ENCODE results near the gene TBL1X. TPM values are rescaled to one million over a fixed set of nuclear protein-coding genes. Genes with fewer than 3 reads are reported as not detected.

The TBL1X gene
- total RNA-seq, 1 donor from 2014 or later = 5.3 TPM

- no peak for DNase-seq (ENCODE audit: low read depth in 2 of 2)
Measured at GRCh38 chrX:9578083-9578779, 113.4 kb downstream of the TBL1X start.

DNA sequence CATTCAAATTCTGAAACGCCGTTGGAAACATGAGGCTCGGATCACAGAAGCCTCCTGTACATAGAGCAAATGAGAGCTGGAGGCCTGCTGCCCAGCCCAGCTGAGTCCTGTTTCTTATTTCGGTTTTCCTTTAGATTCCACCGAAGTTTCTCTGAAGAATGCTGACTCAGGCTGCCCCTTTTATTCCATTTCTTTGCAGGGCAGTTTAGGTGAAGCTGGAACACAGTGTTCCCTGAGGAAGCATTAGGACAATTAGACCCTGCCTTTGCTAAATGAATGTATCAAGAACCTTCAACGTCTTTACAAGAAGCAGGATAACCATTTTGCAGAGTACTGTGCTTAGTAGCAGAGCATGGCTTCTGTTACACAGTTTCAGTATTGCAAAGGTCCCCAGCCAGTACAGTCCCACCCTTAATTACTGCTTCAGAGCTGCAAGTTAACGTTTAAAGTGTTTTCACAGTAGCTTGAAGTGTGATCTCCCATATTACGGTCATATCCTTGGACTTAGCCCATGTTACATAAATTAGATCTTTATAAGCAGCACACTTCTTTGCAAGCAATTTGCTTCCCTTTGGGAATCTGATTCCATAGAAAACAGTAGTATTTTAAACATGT is 117.0 kb downstream of the TBL1X start:
- DNase-seq (ENCODE audit: low read depth in 2 of 2) = no peak

DNA sequence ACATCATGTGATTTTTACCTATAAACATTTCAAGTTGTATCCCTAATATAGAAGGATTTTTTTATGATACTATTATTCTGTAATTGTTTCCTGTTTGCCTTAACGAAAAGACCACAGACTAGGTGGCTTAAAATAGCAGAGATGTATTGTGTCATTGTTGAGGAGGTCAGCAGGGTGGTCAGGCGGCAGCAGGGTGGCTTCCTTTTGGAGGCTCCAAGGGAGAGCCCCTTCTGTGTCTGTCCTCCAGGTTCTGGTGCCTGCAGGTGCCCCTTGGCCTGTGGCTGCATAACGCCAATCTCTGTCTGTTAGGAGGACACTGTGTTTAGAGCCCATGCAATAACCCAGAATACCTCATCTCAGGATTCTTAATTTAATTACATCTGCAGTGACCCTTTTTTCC is 118.1 kb downstream of the TBL1X start:
- peak in 1 of 2 donors; percentile 28 for DNase-seq (ENCODE audit: low read depth in 2 of 2)

- DNase-seq (ENCODE audit: low read depth in 2 of 2) = no peak
Measured at GRCh38 chrX:9586992-9587392, 122.1 kb downstream of the TBL1X start.

DNA sequence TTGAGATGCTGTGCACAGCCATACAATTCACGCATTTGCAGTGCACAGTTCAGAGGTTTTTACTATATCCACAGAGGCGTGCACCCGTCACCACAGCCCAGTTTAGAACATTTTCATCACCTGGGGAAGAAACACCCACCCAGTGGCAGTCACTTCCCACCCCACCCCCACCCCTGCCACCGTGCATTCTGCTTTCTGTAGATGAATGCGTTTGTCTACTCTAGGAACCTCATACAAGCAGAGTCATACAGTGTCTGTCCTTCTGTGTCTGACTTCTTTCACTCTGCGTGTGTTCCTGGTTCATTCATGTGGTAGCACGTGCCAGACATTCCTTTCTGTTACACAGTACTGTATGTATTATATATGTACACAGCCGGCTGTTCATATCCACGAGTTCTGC is 122.8 kb downstream of the TBL1X start:
- DNase-seq (ENCODE audit: low read depth in 2 of 2) = no peak

DNA sequence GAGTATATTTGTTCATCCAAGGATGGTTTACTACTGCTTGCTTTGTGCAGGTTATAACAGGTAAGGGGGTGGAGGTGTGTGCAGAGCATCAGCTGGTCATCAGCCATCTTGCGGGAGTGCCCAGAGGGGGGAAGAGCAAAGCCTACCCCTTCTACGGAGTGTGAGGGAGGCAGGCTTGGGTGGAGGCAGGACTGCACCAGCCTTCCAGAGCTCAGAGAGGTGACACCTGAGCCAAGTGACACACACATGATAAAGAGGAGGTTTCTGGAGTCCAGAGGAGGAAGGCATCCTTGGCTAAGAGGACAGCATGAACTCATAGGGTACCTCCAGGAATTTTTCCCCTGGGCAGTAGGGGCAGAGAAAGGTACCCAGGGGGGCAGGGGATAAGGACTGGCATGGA is 126.6 kb downstream of the TBL1X start:
- no peak for DNase-seq (ENCODE audit: low read depth in 2 of 2)

DNA sequence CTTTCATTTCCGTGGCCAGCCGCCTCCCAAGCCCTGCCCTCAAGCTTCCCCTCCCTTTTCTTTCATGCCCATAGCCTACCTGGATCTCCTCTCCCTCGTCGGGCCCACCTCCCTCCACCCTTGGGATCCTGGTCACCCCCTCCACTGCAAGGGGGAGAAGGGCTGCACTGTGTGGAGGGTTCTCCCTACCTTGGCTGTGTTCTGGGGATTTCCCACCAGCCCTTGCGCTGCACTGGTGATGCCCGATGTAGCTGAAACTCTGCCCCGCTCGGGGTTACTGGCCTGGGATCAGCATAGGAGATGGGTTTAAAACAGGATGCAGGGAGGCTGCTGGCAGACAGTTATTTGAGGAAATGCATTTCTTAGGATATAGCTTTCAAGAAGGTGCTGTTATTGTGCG is 128.9 kb downstream of the TBL1X start:
- no peak for DNase-seq (ENCODE audit: low read depth in 2 of 2)

DNA sequence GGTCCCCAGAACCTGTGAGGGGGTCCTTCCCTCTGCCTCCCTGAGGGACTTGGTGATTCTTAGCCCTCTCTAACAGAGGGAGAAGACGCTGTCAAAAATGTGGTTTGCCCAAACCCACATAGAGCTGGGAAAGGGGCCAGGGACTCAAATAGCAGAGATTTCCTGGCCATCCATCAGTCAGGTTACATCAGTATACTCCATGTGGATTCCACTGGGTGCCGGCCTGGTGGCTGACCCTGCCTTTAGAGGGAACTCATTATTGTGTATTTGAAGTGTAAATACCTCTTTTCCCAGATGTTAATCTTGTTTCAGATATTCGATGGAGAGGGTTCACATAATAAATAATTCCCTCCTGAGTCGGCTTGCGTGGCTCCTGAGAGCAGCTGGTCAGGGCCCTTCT is 130.3 kb downstream of the TBL1X start:
- DNase-seq (ENCODE audit: low read depth in 2 of 2) = no peak

GRCh38 chrX:9596837-9597236 is 132.0 kb downstream of the TBL1X start:
- no peak for DNase-seq (ENCODE audit: low read depth in 2 of 2)

DNA sequence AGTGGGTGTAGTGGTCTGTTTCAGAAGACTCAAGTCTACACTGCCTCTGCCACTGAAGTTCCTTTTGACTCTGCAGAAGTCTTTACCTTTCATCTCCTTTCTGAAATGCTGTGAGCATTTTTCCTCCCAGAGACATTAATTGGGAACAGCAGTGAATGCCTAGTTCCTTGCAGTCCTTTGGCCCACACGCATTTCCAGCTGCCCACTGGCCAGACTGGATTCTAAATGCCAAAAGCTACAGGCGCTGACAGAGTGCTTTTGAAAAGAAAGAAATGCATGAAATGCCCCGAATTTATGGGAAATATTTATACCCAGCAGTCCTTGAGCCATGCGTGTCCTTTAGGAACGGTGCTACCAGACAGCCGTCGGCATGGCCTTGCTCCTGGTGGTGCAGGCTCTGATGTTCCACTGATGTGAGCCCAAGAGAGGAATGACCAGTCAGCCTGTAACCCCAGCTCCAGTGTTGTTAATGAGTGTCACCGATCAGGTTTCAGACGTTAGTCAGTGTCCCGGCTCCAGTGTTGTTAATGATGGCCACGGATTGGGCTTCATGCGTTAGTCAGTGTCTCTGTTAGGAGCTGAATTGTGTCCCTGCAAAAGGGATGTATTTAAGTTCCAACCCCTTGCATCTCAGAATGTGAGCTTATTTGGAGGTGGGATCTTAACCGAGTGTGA is 132.6 kb downstream of the TBL1X start:
- no peak for DNase-seq (ENCODE audit: low read depth in 2 of 2)

DNA sequence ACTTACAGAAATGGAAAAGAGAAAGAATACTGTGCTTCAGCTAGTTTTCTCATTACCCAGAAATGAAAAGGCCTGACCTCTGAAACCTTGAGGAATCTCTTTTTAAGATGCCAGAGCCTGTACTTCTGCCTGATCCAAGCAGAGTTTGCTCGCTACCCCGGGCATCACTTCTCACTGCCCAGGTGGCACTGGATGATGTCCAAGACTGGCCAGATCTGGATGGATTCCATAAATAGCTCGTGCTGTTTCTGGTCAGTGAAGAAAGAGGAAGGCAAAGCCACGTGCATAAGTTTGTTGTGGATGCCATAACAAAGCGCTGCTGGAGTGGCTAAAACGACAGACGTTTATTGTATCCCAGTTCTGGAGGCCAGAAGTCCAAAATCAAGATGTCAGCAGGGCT is 133.5 kb downstream of the TBL1X start:
- peak in 1 of 2 donors; percentile 29 for DNase-seq (ENCODE audit: low read depth in 2 of 2)

DNA sequence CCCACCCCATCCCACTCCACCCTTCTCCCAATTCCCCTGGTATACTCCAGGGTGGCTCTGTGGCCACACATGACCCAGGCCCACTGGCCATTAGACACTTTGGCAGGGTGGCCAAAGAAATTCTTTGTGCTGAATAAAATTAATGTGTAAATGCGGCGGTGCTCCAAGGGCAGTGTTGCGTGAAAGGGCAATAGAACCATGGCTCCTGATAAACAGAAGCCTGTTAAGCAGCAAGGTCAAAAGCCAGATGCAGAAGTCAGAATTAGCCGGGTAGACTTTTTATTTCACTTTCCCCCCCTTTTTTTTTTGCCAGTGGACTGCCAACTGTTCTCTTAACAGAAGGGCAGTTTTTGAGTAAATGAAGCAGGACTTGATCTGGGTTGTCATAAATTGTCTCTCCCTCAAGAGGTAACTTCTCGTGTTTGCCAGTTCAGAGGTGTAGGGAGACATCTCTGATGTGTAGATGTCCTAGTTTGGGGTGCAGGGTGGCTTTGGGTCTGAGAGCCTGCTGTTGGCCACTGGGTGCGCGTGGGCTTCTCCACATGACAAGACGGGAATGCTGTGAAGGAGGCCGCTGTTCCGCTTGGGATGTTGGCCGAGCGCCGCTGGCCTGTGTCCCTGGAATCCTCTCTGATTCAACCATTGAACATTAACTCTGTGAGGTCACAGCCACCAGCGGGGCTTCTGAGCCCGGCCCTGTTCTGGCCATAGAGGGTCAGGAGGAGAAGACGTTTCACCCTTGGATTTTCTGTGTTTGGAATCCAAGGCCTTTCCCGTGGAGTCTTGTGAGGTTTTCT is 139.5 kb downstream of the TBL1X start:
- DNase-seq (ENCODE audit: low read depth in 2 of 2) = no peak

DNA sequence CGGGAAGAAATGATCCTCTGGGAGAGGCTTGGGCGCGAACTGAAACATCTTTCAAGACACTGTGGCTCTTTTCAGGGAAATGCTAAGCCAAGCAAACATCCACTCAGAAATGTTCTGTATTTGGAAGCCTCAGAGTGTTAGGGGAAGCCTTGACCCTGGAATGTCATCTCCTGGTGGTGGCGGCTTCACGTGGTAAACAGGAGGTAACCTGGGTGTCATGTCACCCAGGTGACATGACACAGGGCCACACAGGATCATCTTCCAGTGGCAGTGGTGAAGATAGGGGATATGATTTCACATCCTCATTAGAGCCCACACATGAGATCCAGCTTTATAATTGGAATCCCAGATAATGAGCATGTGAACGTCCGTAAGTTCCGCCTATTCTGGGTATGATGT is 140.0 kb downstream of the TBL1X start:
- no peak for DNase-seq (ENCODE audit: low read depth in 2 of 2)

DNA sequence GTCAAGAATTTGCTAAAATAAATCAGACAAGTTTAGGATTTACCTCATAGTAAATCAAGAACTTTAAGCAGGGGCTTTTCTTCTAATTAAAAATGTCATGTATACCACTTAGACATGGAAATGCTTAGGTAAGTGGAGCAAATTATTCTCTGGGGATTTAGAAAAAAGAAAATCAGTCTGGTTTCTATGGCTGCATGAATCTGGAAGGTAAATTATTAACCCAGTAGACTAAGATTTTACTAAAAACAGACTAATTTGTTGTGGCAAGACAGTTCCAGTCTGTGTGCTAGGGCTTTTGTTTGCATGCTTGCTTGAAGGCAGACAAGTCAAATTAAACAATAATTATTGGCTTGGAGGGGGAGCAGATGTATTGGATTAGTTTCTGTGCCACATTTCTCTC is 140.6 kb downstream of the TBL1X start:
- DNase-seq (ENCODE audit: low read depth in 2 of 2) = no peak

DNA sequence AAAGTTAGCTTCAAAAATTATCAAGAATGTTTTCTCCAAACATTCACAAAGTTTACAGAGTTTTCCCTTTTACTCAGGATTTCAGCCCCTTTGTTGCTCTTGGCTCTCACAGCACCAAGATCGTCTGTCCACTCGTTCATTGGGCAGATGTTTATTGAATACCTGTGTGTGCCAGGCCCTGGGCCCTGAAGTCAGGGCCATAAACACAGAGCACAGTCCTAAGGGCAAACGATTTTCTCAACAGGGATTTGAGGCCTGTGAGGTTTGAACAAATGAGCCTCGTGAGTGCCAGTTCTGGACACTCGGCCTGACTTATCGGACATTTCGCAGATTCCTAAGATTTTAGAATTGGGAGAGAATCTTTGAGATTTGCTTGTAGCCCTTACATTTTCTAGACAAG is 142.1 kb downstream of the TBL1X start:
- DNase-seq (ENCODE audit: low read depth in 2 of 2) = no peak

GRCh38 chrX:9609499-9609898 is 144.6 kb downstream of the TBL1X start:
- no peak for DNase-seq (ENCODE audit: low read depth in 2 of 2)

DNA sequence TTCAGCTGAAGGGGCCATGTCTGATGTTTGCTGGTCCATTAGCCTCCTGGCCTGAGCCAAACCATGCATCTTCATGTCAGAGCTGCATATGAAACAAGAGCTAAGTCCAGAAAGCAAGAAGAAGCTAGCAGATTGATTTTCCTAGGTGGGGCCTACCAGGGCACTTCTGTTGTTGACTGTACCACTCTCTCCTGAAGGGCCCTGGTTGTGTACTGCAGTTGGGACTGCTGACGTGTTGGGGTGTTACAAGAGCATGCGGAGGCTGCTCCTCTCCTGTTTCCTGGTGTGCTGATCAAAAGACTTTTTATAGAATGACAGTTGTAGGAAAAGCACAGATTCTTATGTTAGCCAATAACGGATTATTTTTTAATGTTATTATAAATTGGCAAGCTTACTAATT is 145.1 kb downstream of the TBL1X start:
- DNase-seq (ENCODE audit: low read depth in 2 of 2) = no peak

DNA sequence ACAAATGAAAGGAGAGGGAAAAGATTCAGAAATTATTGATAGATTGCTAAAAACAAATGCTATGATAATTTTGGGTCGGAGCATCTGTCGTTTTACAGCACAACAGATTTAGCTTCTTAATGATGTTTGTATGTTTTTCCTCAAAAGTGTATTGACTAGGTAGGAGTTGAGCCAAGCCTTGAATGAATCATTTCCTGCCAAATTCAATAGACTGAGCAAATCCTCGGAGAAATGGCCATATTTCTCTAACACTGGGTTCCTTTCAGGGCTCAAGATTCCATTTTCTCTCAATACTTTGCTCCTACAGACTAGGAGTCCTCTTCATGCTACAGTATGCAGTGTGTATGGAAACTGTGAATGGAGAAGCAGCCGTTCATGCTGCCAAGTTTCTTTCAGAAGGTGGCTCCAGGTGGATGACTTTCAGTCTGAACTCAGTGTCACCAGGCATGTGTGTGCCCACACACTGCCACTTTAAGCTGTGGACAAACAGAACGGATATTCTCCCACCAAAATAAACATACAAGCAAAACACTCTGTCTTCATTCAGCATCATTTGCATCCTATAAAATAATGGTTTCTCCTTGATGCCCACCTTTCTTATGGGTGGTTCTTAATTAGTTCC is 146.0 kb downstream of the TBL1X start:
- peak in 1 of 2 donors; percentile 49 for DNase-seq (ENCODE audit: low read depth in 2 of 2)

GRCh38 chrX:9611436-9612145 is 146.7 kb downstream of the TBL1X start:
- DNase-seq (ENCODE audit: low read depth in 2 of 2) = peak in 1 of 2 donors; percentile 23

- DNase-seq (ENCODE audit: low read depth in 2 of 2) = no peak
Measured at GRCh38 chrX:9612146-9612505, 147.3 kb downstream of the TBL1X start.

DNA sequence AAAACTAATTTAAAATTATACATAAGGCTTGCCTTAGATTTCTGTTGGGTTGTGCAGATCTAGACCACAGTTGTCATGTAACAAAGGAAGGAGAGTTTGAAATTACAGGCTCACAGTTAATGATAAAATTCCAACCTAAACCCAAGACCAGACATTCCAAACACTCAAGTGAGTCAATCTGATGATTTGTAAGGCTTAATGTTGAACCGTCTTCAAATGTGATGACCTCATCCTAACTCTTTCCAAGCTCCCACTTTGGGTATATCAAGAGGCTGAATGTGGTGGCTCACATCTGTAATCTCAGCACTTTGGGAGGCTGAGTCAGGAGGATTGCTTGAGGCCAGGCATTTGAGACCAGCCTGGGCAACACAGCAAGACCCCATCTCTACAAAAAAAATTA is 149.2 kb downstream of the TBL1X start:
- no peak for DNase-seq (ENCODE audit: low read depth in 2 of 2)
